Stimulated activated CD8-positive, alpha-beta memory T cell treated with anti-CD3 and anti-CD28 coated beads, Interleukin-4, amount 100 ng/mL, for 4 hours (primary cell): Measurements from ENCODE around the gene GTF2A2.
"Not testable (repeated sequence)": the region's sequence is repeated elsewhere in the genome, so short reads cannot be mapped to it uniquely, and the experiment has no call there.

Experiments used
- DNase-seq, 2 donors: peaks; one replicate each; pipeline ENCODE4 v3.0.0-alpha.2; 2020; ENCODE audit warnings: low read depth in 2 of 2, low spot score in 1 of 2

The GTF2A2 gene

DNA sequence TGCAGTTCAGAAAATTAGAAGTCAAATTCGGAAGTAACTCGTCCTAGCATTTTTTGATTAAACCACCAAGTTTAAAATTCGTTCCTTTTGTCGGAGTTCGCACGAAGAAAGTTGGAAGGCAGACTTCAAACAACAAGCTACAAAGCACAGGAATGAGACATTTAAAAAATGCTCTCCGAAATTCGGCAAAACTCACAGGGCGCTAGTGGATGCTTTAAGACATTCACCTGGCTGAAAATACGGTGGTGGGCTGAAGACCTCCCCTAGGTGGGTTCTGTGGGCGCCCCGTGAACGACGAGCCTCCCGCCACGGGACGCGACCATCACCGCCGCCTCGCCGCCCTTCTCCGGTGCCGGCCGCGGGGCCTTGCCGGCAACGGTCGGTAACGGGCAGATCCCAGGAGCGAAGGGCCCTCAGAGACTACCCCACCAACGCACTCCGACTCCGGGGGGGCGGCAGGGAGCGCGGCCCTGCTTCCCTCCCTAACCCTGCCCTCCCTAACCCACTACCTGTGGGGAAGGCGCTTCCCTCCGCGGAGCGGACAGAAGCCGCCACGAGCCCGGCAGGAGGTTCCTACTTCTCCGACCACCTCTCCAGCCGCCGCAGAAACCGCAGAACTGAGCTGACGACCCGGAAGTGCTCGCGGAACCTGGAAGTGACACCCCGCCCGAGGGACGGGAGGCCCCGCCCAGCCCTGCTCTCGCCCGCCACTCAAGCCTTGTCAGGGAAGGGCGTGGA, at the start of gene GTF2A2:
TSS of gene GTF2A2 (minus strand) at position 619 of the 738 bp plus-strand sequence. CDS start 5,238 bp downstream, outside the sequence.
- peak; percentile 81 to 90 for DNase-seq

DNA sequence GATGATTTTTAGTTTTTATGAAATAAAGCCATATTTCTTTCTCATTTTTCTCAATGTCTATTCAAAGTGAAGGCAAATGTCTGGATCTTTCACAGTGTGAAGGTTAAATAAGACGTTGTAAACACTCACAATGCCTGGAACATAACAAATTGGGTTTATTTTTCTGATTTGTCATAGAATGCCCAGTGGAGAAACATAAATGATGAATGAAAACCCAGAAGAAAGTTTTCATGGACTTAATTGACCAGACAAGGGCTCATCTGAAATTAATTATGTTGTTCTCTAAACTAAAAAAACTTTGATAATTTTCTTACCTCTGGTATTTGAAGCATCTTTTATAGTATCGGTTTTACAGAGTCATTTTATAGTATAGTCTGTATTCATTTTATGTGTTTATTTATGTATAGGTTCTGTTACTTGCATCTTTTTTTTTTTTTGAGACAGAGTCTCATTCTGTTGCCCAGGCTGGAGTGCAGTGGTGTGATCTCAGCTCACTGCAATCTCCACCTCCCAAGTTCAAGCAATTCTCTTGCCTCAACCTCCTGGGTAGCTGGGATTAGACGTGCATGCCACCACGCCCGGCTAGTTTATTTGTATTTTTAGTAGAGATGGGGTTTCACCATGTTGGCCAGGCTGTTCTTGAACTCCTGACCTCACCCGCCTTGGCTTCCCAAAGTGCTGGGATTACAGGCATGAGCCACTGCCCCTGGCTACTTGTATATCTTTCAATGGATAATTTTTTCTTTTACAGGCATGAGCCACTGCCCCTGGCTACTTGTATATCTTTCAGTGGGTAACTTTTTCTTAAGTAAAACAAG, 46.9 kb upstream of the GTF2A2 start:
- DNase-seq = no peak

- DNase-seq = no peak
Observed at GRCh38 chr15:59702351-59702750, 45.0 kb upstream of the GTF2A2 start.

GRCh38 chr15:59701880-59702279, 44.6 kb upstream of the GTF2A2 start:
- DNase-seq = no peak

DNA sequence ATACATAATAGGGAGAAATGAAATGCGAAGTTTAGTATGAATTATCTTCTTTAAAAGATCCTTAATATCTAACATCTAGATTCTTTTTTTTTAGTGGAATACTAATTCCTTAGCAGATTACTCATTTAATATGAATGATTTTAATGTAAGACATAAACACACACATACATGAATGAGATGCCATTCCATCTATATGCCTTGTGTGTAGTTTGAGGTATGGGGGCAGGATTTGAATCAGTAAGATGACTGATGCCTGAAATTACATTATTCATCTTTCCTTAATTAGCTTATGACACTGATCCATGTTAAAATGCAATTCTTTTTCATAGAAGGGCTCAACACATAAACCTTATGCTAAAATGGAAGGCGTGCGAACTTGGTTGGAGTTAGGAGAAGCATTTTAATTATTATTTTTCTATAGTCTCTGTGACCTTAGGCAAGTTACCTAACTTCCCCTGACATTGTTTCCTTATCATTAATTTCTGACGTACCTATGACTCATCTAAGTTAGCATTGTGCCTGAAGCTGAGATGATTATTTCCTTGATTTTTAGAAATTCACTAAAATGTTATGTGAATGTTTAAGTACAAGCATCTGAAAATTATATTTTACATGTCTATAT, 42.6 kb upstream of the GTF2A2 start:
- no peak for DNase-seq

DNA sequence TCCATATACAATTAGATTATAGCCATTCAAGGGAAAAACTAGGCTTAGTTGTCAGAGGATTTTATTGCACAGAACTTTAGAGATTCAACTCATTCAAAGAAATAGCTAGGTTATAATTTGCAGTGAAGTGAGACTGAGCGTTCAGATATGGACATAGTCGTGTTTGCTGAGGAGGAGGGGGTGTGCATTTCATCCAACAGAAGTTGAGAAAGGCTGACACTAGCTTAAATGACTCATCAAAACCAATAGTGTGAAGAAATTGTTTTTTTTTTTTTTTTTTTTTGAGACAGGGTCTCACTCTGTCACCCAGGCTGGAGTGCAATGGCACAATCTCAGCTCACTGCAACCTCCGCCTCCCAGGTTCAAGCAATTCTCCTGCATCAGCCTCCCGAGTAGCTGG, 40.8 kb upstream of the GTF2A2 start:
- DNase-seq = not testable (repeated sequence)

DNA sequence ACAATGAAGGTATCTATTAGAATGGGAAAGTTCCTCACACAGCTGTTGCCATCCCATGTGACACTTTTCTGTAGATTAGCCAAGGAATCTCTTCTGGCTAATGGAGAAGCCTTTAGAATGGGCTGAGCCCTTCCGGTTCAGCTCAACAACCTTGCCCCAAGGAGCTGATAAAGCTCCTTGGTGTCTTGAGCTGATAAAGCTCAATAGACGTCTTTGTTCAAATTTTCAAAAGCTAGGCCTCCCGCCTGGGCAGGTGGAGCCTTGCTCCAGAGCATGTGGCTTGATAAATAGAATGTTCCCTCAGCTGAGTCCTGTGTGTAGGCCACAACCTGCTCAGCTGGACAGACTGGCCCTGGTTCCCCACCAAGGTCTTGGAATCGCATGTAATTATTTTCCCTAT, 39.0 kb upstream of the GTF2A2 start:
- DNase-seq = no peak

DNA sequence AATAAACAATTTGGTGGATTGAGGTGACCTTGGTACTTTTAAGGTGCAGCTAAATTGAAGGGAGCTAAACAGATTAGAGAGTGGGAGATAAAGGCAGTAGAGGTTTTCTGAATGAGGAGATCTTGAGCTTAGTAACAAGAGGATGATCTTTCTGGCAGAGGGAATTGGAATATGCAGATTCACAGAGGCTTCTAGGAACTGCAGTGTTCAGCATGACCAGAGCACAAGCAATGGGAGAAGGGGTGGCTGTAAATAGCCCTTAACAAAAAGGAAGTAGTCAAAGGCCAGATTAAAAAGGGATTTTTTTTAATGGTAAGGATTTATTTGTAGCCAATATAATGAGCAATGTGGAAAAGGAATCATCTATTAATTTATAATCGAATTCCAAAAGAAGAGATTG, 37.5 kb upstream of the GTF2A2 start:
- no peak for DNase-seq

DNA sequence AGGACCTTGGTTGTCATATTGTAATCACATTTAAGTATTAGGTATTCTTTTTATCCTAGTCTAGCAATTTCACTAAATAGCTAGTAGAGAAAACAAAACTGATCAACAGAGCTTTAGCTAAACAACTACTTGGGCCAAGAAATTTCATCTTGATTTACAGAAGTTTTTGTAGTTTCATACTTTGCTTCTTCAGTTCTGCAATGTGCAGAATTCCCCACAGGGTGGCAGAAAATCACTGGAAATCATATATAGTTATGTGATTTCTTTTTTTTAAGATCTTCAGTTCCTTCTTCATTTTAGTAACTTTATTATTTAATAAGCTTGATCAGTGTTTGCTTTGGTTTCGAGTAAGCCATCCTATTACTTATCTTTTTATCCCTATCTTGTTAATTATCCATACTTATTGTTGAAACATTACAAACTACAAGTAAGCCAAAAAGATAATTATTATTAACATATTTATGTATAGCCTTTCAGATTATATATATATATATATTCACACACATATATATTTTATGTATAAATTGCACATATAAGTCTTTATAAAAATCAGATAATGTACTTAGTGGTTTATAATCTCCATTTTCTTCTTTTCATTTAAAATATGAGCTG, 34.0 kb upstream of the GTF2A2 start:
- no peak for DNase-seq

DNA sequence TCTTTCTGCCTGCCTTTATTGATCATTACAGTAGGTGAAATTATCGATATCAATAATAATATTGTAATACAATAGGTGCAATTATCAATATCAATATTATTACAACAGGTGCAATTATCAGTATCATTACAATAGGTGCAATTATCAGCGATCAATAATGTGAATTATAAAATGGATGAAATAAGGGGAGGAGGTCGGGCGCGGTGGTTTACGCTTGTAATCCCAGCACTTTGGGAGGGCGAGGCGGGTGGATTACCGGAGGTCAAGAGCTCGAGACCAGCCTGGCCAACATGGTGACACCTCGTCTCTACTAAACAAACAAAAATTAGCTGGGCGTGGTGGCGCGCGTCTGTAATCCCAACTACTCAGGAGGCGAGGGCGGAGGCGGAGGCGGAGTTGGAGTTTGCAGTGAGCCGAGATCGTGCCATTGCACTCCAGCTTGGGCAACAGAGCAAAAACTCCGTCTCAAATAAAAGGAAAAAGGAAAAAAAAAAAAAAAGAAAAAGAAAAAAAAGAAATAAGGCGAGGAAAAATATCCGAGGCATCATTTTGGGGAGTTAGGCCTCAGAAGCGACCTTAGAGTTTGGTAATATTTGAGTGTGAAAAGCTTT, 32.4 kb upstream of the GTF2A2 start:
- DNase-seq = peak in 1 of 2 donors; percentile 16

DNA sequence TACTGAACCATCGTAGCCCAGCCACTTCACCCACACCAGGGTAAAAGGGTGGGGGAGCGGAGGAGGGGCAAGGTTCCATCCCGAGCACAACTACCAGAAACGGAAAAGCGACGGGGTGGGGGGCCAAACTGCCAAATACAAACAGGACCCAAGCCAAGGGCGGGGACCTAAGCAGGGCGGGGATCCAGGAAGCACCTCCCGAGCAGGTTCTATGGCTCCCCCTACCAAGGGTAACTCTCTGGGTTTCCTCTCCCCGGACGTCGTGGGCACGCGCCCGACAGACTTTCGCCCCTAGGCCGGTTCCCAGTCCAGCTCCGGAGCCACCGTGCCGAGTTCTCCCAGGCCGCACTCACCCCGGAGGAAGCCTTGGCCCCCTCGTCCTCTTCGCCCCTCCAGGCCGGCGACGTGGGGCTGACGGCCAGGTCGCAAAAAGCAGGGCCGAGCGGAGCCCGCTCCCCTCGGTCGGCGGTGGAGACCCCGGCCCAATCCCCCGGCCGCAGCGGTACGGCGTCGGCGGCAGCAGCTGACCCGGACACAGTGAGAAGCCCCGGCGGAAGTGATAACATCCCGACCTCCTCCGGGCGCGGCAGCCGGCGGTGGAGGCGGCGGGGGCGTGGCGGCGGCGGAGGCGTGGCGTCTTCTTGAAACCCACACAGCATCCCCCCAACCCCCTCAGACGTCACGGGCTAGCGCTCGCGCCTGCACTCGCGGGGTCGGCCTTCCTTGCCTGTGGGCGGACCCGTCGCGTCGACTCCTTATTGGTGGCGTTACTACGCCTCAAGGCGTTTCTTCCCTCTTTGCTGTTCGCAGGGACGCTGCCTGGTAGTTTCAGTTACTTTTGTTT, 31.7 kb upstream of the GTF2A2 start, which contains the start of gene BNIP2:
TSS of gene BNIP2 (minus strand) at position 539 of the 844 bp plus-strand sequence. CDS start 6,863 bp downstream, outside the sequence.
- DNase-seq = peak; percentile 97 to 98

DNA sequence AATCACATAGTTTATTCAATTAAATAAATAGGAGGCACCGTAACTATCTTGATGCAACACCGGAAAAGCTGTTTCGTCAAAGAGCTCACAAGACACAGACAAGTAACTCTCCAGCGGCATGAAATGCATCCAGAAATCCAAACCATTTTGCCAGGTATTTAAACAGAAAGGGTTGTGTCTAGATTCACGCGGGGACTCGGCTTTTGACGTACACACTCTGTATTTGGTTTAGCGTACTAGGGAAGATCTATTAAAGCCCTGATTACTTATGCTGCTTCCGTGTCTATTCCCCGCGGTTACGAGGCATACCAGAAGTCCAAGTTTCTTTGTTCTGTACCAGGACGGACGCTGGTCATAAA, 31.1 kb upstream of the GTF2A2 start:
- DNase-seq = no peak

- no peak for DNase-seq
Observed at GRCh38 chr15:59687836-59688235, 30.5 kb upstream of the GTF2A2 start.

DNA sequence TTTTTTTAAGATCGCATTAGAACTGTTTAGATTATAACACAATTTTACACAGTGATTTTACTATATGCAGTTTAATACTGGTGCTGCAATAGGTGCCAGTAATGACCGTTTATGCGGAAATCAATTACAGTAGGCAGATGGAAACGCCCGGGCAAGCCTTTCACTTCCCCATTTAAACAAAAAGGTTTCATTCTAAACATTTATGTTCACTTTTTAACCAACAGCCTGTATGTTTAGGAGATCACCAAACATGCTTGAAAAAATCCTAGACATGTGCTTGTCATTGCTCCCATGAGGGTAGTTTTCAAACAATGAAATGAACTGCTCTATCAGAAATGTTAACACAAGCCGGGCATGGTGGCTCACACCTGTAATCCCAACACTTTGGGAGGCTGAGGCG, 29.1 kb upstream of the GTF2A2 start:
- no peak for DNase-seq

GRCh38 chr15:59685737-59686297, 28.5 kb upstream of the GTF2A2 start:
- DNase-seq = no peak

DNA sequence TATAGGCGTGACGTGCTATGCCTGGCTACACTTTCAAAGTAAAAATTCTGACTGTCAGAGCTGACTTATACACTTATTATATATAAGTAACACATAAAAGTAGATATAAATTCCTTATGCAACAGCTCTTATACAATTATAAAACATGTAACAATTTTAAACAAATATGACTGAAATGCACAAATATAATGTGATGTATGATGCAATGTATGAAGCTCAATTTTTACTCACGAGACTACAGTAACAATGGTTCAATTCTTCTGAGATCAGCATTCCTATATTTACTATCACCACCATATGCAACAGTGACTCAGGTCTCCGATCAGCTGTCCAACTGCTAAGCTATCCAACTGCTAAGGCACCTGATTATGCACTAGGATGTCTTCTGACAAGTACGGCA, 23.6 kb upstream of the GTF2A2 start:
- DNase-seq = no peak

DNA sequence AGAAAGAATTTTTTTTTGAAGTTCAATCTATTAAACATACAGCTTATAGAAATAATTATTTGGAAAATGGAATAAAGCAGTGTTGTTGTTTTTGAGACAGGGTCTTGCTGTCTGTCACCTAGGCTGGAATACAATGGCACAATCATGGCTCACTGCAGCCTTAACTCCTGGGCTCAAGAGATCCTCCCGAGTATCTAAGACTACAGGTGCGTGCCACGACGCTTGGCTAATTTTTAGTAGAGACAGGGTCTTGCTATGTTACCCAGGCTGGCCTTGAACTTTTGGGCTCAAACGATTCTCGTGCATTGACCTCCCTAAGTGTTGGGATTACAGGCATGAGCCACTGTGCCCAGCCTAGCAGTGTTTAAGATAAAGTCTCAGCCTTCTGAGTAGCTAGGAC, 23.0 kb upstream of the GTF2A2 start:
- no peak for DNase-seq

- no peak for DNase-seq
Observed at GRCh38 chr15:59678620-59679019, 21.3 kb upstream of the GTF2A2 start.

- DNase-seq = no peak
Observed at GRCh38 chr15:59678172-59678571, 20.9 kb upstream of the GTF2A2 start.

- no peak for DNase-seq
Observed at GRCh38 chr15:59676565-59676964, 19.2 kb upstream of the GTF2A2 start.
